K562 (cell line): ENCODE data around the gene YBEY.

Experiments used
- GMEB1 ChIP-seq: fragments of 250-450 bp; sonication (Bioruptor Pico); IDR thresholded peaks from 2 replicates; pipeline ENCODE4 v1.4.0; 2020; ENCODE audit warnings: mild to moderate bottlenecking
- SRF ChIP-seq, 2 experiments: fragments of 250-450, 450-650 bp in 1 of 2; sonication (Bioruptor Pico) in 1 of 2; sonication (generic) in 1 of 2; formaldehyde crosslinking; IDR thresholded peaks; 2 replicates each; pipeline versions ENCODE4 v1.5.0 to v1.5.1; 2020 to 2022; ENCODE audit warnings: mild to moderate bottlenecking in 1 of 2, missing genetic modification reagents in 1 of 2
- ZNF121 ChIP-seq: sonication (generic); formaldehyde crosslinking; conservative IDR thresholded peaks from 2 replicates; pipeline ENCODE4 v1.8.0; 2022; ENCODE audit warnings: missing genetic modification reagents

GRCh38 chr21:46347203-46347550 is 61.0 kb downstream of the YBEY start:
- no peak for TF ChIP-seq GMEB1 (CRISPR knock-in tag)
- no peak for TF ChIP-seq ZNF121 (CRISPR knock-in tag)
- no peak for TF ChIP-seq SRF (CRISPR knock-in tag; IDR thresholded peaks at IDR 0.05)
